Neutrophil (primary cell): Measurements from ENCODE around the gene RPL36.
A peak's percentile ranks its signal among the peaks of the same experiment; 100 is the strongest.

Experiments
- H3K27ac ChIP-seq: fragments of 200-600 bp; sonication (generic); 2 replicates; pipeline ENCODE4 v1.5.1; 2016; ENCODE audit warnings: mild to moderate bottlenecking, moderate library complexity
- H3K27me3 ChIP-seq: fragments of 200-600 bp; sonication (generic); 2 replicates; pipeline ENCODE4 v1.6.0; 2016; ENCODE audit warnings: mild to moderate bottlenecking
- H3K36me3 ChIP-seq: fragments of 200-600 bp; sonication (generic); 2 replicates; pipeline ENCODE4 v1.5.1; 2017
- H3K4me1 ChIP-seq, 2 experiments: fragments of 200-600 bp in 1 of 2; sonication (generic) in 1 of 2; 1 replicate in 1 of 2; 2 replicates in 1 of 2; pipeline versions ENCODE4 v1.5.1 to v1.6.1; 2013 to 2016; ENCODE audit warnings: low read depth in 1 of 2, low read length in 1 of 2, mild to moderate bottlenecking in 1 of 2, moderate library complexity in 1 of 2; ENCODE audit not compliant: control insufficient read depth in 1 of 2, insufficient read depth in 1 of 2
- H3K4me3 ChIP-seq, 2 experiments: fragments of 200-600 bp in 1 of 2; sonication (generic) in 1 of 2; 1 replicate in 1 of 2; 2 replicates in 1 of 2; pipeline ENCODE4 v1.5.1; 2013 to 2016; ENCODE audit warnings: low read depth in 1 of 2, low read length in 1 of 2, mild to moderate bottlenecking in 1 of 2, moderate library complexity in 1 of 2
- H3K9me3 ChIP-seq: fragments of 200-600 bp; sonication (generic); 2 replicates; pipeline ENCODE4 v1.5.1; 2016
- TF ChIP-seq, protein P1 (sequence below): fragments of 200-600 bp; sonication (generic); IDR thresholded peaks from 2 replicates; pipeline ENCODE4 v1.5.1; 2016; ENCODE audit warnings: antibody characterized with exemption

RPL36 gene

GRCh38 chr19:5717215-5717935 lies 27.3 kb downstream of the RPL36 start:
- no peak overlapping the region for H3K27ac ChIP-seq
- TF ChIP-seq, protein P1, sequence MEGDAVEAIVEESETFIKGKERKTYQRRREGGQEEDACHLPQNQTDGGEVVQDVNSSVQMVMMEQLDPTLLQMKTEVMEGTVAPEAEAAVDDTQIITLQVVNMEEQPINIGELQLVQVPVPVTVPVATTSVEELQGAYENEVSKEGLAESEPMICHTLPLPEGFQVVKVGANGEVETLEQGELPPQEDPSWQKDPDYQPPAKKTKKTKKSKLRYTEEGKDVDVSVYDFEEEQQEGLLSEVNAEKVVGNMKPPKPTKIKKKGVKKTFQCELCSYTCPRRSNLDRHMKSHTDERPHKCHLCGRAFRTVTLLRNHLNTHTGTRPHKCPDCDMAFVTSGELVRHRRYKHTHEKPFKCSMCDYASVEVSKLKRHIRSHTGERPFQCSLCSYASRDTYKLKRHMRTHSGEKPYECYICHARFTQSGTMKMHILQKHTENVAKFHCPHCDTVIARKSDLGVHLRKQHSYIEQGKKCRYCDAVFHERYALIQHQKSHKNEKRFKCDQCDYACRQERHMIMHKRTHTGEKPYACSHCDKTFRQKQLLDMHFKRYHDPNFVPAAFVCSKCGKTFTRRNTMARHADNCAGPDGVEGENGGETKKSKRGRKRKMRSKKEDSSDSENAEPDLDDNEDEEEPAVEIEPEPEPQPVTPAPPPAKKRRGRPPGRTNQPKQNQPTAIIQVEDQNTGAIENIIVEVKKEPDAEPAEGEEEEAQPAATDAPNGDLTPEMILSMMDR, result no peak
- H3K36me3 ChIP-seq, result peaks cover 14% of the 10 kb centered on the region
- no peak overlapping the region for H3K4me3 ChIP-seq
- H3K27me3 ChIP-seq, result no peaks in the 10 kb centered on the region
- peaks cover 27 to 29% of the 10 kb centered on the region in 2 experiments for H3K4me1 ChIP-seq
- H3K9me3 ChIP-seq, result no peaks in the 10 kb centered on the region

GRCh38 chr19:5718037-5718578 lies 28.0 kb downstream of the RPL36 start:
- Histone ChIP-seq H3K36me3 (peaks cover 7% of the 10 kb centered on the region), H3K27ac (no peak overlapping the region), H3K9me3 (no peaks in the 10 kb centered on the region), H3K4me1 (peaks cover 27 to 29% of the 10 kb centered on the region in 2 experiments), H3K4me3 (no peak overlapping the region), H3K27me3 (no peaks in the 10 kb centered on the region)
- TF ChIP-seq, protein P1, result no peak

DNA sequence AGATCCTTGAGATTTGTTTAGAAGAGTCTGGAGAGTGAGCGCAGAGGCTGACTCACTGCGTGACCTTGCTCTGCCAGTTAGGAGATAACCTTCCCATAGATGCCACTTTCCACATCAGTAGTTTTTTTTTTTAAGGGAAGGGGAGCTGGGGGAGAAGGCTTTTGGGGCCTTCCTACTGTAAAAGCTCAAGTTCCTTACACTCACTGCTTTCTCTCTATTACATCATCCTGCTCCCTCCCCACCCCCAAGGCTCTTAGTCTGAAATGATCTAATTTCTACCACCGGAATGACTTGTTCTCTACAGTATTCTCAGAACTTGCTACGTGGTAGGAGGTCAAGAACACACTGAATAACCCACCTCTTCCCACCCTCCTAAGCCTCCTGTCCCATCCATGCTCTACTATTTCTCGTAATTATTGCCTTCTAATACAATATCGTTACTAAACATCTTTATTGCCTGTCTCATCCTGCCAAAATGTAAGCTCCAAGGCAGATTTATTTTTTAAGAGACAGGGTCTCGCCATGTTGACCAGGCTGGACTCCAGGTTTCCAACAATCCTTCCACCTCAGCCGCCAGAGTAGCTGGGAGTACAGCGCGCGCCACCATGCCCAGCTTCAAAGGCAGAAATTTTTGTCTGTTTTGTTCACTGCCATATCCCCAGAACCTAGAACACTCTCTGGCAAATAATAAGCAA lies 28.6 kb downstream of the RPL36 start:
- peak overlapping the region; percentile 96 to 98 for H3K4me3 ChIP-seq
- TF ChIP-seq, protein P1, result no peak
- no peaks in the 10 kb centered on the region for H3K27me3 ChIP-seq
- H3K36me3 ChIP-seq, result peaks cover 3% of the 10 kb centered on the region
- H3K4me1 ChIP-seq, result peaks cover 27 to 29% of the 10 kb centered on the region in 2 experiments
- H3K9me3 ChIP-seq, result no peaks in the 10 kb centered on the region
- H3K27ac ChIP-seq, result peak overlapping the region; percentile 91

GRCh38 chr19:5719274-5719960 lies 29.3 kb downstream of the RPL36 start:
- Histone ChIP-seq H3K36me3 (no peaks in the 10 kb centered on the region), H3K4me3 (peak overlapping the region; percentile 96 to 98), H3K9me3 (no peaks in the 10 kb centered on the region), H3K4me1 (peaks cover 27 to 29% of the 10 kb centered on the region in 2 experiments), H3K27ac (peak overlapping the region; percentile 91), H3K27me3 (peaks cover 1% of the 10 kb centered on the region)
- TF ChIP-seq, protein P1, result no peak

DNA sequence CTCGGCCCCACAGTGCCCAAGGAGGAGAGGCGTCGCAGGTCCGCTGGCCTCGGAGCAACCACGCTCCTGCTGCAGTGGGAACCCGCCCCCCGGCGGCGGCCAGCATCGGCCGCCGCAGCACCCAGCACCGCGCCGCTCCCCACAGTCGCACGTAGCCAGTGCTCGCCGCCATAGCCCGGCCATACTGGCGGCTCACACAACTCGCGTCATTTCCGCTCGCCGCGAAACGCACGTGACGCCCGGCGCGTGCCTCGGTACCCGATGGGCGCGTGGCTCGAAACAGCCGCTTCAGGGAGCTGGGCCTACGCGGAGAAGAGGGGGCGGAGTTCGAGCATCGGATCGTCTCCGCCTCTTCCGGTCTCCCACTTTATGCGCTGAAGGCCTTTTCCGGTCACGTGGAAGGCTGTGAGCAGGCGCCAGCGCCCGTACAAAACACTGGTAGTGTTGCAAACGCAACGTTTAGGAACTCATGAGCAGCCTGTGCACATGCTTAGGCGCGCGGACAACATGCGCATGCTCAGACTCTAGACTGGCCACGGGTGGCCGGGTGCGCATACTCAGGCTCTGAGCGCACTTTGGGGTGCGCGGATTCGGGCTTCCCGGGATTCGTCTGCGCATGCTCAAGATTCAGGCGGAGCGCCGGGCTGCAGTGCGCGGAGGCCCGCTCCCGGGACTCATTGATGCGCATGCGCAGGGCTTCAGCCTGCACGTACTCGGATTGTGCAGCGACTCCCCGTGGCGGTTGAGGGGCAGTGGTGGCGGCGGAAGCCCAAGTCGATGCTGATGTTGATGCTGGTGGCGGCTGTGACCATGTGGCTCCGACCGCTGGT lies 30.1 kb downstream of the RPL36 start, which contains the start of the genes CATSPERD and LONP1:
TSS of gene CATSPERD (plus strand) at position 677 of the 830 bp plus-strand sequence. CDS start at position 778, 101 bp downstream.
TSS of gene LONP1 (minus strand) at position 186 of the 830 bp plus-strand sequence. CDS start at position 172, 14 bp downstream.
- TF ChIP-seq, protein P1, result peak; percentile 93
- Histone ChIP-seq H3K27me3 (peaks cover 9% of the 10 kb centered on the region), H3K4me1 (peaks cover 27 to 29% of the 10 kb centered on the region in 2 experiments), H3K4me3 (peak within 1 kb of the TSS; percentile 96 to 98), H3K36me3 (no peaks in the 10 kb centered on the region), H3K27ac (peak within 1 kb of the TSS; percentile 91), H3K9me3 (no peaks in the 10 kb centered on the region)
